PC-9 (cell line): Measurements from ENCODE around the gene GDF2.

Experiments
- CTCF ChIP-seq: fragments of 200-600 bp; sonication (generic); conservative IDR thresholded peaks from 2 replicates; pipeline ENCODE4 v1.6.1; 2017; ENCODE audit warnings: mixed run types, antibody characterized with exemption, mild to moderate bottlenecking, moderate library complexity
- EZH2 ChIP-seq: fragments of 200-600 bp; sonication (generic); IDR thresholded peaks from 2 replicates; pipeline ENCODE4 v1.8.0; 2017; ENCODE audit warnings: antibody characterized with exemption, low read depth

GRCh38 chr10:47376522-47377220 is 54.4 kb downstream of the GDF2 start:
- TF ChIP-seq CTCF (no peak), EZH2 (no peak)
